K562 (cell line): Measurements from ENCODE around the gene NYAP1. TPM values are rescaled to one million over a fixed set of nuclear protein-coding genes. Genes with fewer than 3 reads are reported as not detected.
A peak's percentile ranks its signal among the peaks of the same experiment; 100 is the strongest.

Experiments used
- ATAC-seq: fragments of 200-7000 bp; cut with Tn5 transposase; 3 replicates; pipeline ENCODE4 v1.9.1; 2020; ENCODE audit warnings: moderate library complexity
- BruUV-seq: library from RNA; stranded (reverse); fragments of 400-500 nt; replicated peaks from 2 replicates; lab custom pipeline; 2021; lab: Mats Ljungman, UMichigan
- CTCF ChIA-PET: fragments of 300-600 bp; formaldehyde crosslinking; extraction: SDS; loops from one replicate; lab custom pipeline; 2021; ENCODE audit warnings: low intra/inter-chr PET ratio; lab: Yijun Ruan, JAX
- POLR2A ChIA-PET: fragments of 300-600, 350-650 bp; sonication (Branson Sonifier 250); formaldehyde crosslinking; extraction: SDS; loops from one replicate; lab custom pipeline; 2021; ENCODE audit warnings: antibody characterized with exemption, inconsistent platforms; lab: Yijun Ruan, JAX
- DNase-seq, 4 experiments: peaks; one replicate each; pipeline versions ENCODE4 v3.0.0 to v3.0.0-alpha.2; 2011 to 2018; ENCODE audit warnings: low spot score in 3 of 4, mixed read lengths in 3 of 4; ENCODE audit errors: extremely low read depth in 1 of 4
- FAIRE-seq: peaks from 2 replicates; lab custom pipeline; 2011; peaks lifted over from hg19 to GRCh38; lab: Jason Lieb, UNC
- H2AFZ ChIP-seq: 2 replicates; pipeline ENCODE4 v1.6.0; 2011; ENCODE audit warnings: low read depth, low read length, control low read depth, inconsistent platforms
- H3K27ac ChIP-seq: fragments of 200-600 bp; 3 replicates; pipeline ENCODE4 v1.8.0; 2011; ENCODE audit warnings: low read depth, mild to moderate bottlenecking, control low read depth, inconsistent platforms, low read length, moderate library complexity, mixed read lengths; ENCODE audit errors: extremely low read depth
- H3K27me3 ChIP-seq, 2 experiments: fragments of 300-600 bp in 1 of 2; 2 replicates in 1 of 2; 3 replicates in 1 of 2; pipeline versions ENCODE4 v1.6.0 to v1.8.0; 2011; ENCODE audit warnings: inconsistent platforms in 2 of 2, low read length in 2 of 2, mild to moderate bottlenecking in 1 of 2, mixed read lengths in 1 of 2, moderate library complexity in 1 of 2; ENCODE audit not compliant: control insufficient read depth in 2 of 2, insufficient read depth in 2 of 2
- H3K36me3 ChIP-seq: fragments of 300-600 bp; 3 replicates; pipeline ENCODE4 v1.8.0; 2011; ENCODE audit warnings: mild to moderate bottlenecking, low read length, inconsistent platforms; ENCODE audit not compliant: control insufficient read depth, insufficient read depth
- H3K4me1 ChIP-seq, 2 experiments: fragments of 200-600 bp in 1 of 2; replicated peaks in 1 of 2; 2 replicates in 1 of 2; 3 replicates in 1 of 2; pipeline versions ENCODE4 v1.5.1 to v1.8.0; 2011; ENCODE audit warnings: inconsistent platforms in 2 of 2, low read length in 2 of 2, mild to moderate bottlenecking in 1 of 2, mixed read lengths in 1 of 2, moderate library complexity in 1 of 2; ENCODE audit not compliant: control insufficient read depth in 2 of 2, insufficient read depth in 2 of 2
- H3K4me2 ChIP-seq: 2 replicates; pipeline ENCODE4 v1.6.1; 2011; ENCODE audit warnings: low read length, control low read depth, inconsistent platforms, mixed read lengths; ENCODE audit not compliant: insufficient read depth
- H3K4me3 ChIP-seq: fragments of 200-600 bp; sonication (generic), shearing (Covaris generic); 2 replicates; pipeline ENCODE4 v1.5.1; 2016; ENCODE audit warnings: control low read depth, inconsistent platforms
- H3K79me2 ChIP-seq: fragments of 200-600 bp; 3 replicates; pipeline ENCODE4 v1.8.0; 2011; ENCODE audit warnings: low read length, inconsistent platforms; ENCODE audit not compliant: control insufficient read depth, insufficient read depth
- H3K9ac ChIP-seq, 2 experiments: 2 replicates each; pipeline versions ENCODE4 v1.6.0 to v1.6.1; 2011; ENCODE audit warnings: low read depth in 2 of 2, low read length in 2 of 2, control low read depth in 1 of 2, inconsistent platforms in 1 of 2, mild to moderate bottlenecking in 1 of 2, mixed read lengths in 1 of 2; ENCODE audit not compliant: insufficient read depth in 1 of 2
- H3K9me1 ChIP-seq: one replicate; pipeline ENCODE4 v1.6.0; 2011; ENCODE audit warnings: inconsistent platforms, mild to moderate bottlenecking, low read length, moderate library complexity; ENCODE audit not compliant: control insufficient read depth, insufficient read depth
- H3K9me3 ChIP-seq: replicated peaks from 2 replicates; pipeline ENCODE4 v1.5.1; 2011; ENCODE audit warnings: low read depth, low read length, inconsistent platforms; ENCODE audit not compliant: control insufficient read depth, insufficient read depth
- H4K20me1 ChIP-seq: replicated peaks from 2 replicates; pipeline ENCODE4 v1.6.1; 2011; ENCODE audit warnings: low read length, inconsistent platforms, mixed read lengths; ENCODE audit not compliant: control insufficient read depth, insufficient read depth
- ELF2 ChIP-seq: fragments of 250-450 bp; sonication (Bioruptor Pico); IDR thresholded peaks from 2 replicates; pipeline ENCODE4 v1.5.0; 2021; ENCODE audit warnings: mild to moderate bottlenecking
- ETS2 ChIP-seq: IDR thresholded peaks from 2 replicates; pipeline ENCODE4 v1.6.1; 2016; ENCODE audit warnings: borderline replicate concordance, missing genetic modification characterization, mild to moderate bottlenecking, moderate library complexity, missing compliant biosample characterization; ENCODE audit not compliant: poor library complexity, severe bottlenecking
- FOXA3 ChIP-seq, 2 experiments: fragments of 450-650 bp in 1 of 2; sonication (generic) in 1 of 2; formaldehyde crosslinking; IDR thresholded peaks in 1 of 2; conservative IDR thresholded peaks in 1 of 2; 2 replicates each; pipeline versions ENCODE4 v1.4.0 to v1.8.0; 2020 to 2022; ENCODE audit warnings: mild to moderate bottlenecking in 2 of 2, missing genetic modification reagents in 1 of 2
- MECOM ChIP-seq: fragments of 250-450 bp; sonication (Bioruptor Pico); IDR thresholded peaks from 2 replicates; pipeline ENCODE4 v1.8.0; 2022; ENCODE audit warnings: inconsistent platforms
- NCOA6 ChIP-seq: fragments of 450-650 bp; IDR thresholded peaks from 2 replicates; pipeline ENCODE4 v1.6.1; 2017; ENCODE audit warnings: mild to moderate bottlenecking
- NCOR1 ChIP-seq: fragments of 450-650 bp; IDR thresholded peaks from 2 replicates; pipeline ENCODE4 v1.6.1; 2016; ENCODE audit warnings: mild to moderate bottlenecking, moderate library complexity
- RBBP5 ChIP-seq: fragments of 200-600 bp; sonication (generic); IDR thresholded peaks from 2 replicates; pipeline ENCODE4 v1.6.1; 2012; ENCODE audit warnings: borderline replicate concordance, mild to moderate bottlenecking, low read length, control low read depth, inconsistent platforms; ENCODE audit not compliant: insufficient read depth, poor library complexity, severe bottlenecking
- THRAP3 ChIP-seq: fragments of 450-650 bp; IDR thresholded peaks from 2 replicates; pipeline ENCODE4 v1.6.1; 2016; ENCODE audit warnings: mild to moderate bottlenecking, inconsistent platforms, borderline replicate concordance
- ZBTB7A ChIP-seq: IDR thresholded peaks from 2 replicates; pipeline ENCODE4 v1.6.1; 2011; ENCODE audit warnings: low read depth, mild to moderate bottlenecking, low read length, moderate library complexity, borderline replicate concordance; ENCODE audit not compliant: control insufficient read depth
- ZKSCAN8 ChIP-seq: fragments of 200-800 bp; sonication (Bioruptor generic); IDR thresholded peaks from 2 replicates; pipeline ENCODE4 v1.6.1; 2016; ENCODE audit warnings: missing genetic modification characterization, missing compliant biosample characterization
- ZNF133 ChIP-seq: fragments of 250-450 bp; sonication (Bioruptor Pico); IDR thresholded peaks from 2 replicates; pipeline ENCODE4 v1.4.0; 2020; ENCODE audit warnings: mild to moderate bottlenecking
- ZNF311 ChIP-seq: fragments of 250-450 bp; sonication (Bioruptor Pico); IDR thresholded peaks from 2 replicates; pipeline ENCODE4 v1.4.0; 2020; ENCODE audit warnings: mild to moderate bottlenecking, moderate library complexity
- WGBS: fragments of 100-300 bp; shearing (Covaris generic); methylation state at CpG from one replicate; pipeline ENCODE4 v1.1.6; 2016; ENCODE audit warnings: low coverage, mixed read lengths; ENCODE audit not compliant: insufficient coverage; ENCODE audit errors: missing lambda C conversion rate; 5-methylcytosine and 5-hydroxymethylcytosine counted together
- in situ Hi-C: fragments of 300-500 bp; cut with MboI; formaldehyde crosslinking; loops from 4 replicates; pipeline ENCODE4 v1.15.0; 2018; ENCODE audit warnings: inconsistent platforms, mixed read lengths
- intact Hi-C: fragments of 100-400 bp; cut with micrococcal nuclease; formaldehyde crosslinking; loops from 2 replicates; pipeline ENCODE4 v1.14.2; 2022
- polyA plus RNA-seq, 8 experiments: library from polyadenylated mRNA; depleted of rRNA in 4 of 8; stranded (reverse) in 5 of 8; unstranded in 3 of 8; fragments of >200 nt; fragmentation: Nextera tagmentation in 2 of 8; fragmentation: Illumina TruSeq in 1 of 8; extraction: Ambion mirVana in 2 of 8; extraction: Trizol in 1 of 8; gene quantifications; 2 replicates each; pipeline versions ENCODE4 v1.2.1 to v1.2.3, GENCODE V29; 2011 to 2014; ENCODE audit warnings: inconsistent platforms in 1 of 8, missing spikeins in 1 of 8
- total RNA-seq, 7 experiments: library from RNA; depleted of rRNA in 6 of 7; stranded (reverse); fragments of >200 nt in 6 of 7; fragmentation: Illumina TruSeq in 2 of 7; extraction: Trizol in 2 of 7; gene quantifications; 2 replicates each; pipeline versions ENCODE4 v1.2.1 to v1.2.3, GENCODE V29; 2011 to 2021; ENCODE audit warnings: low replicate concordance in 1 of 7

The NYAP1 gene
- total and polyA plus RNA-seq, 9 of the 15 experiments (the other 6 are each of a cell fraction or from before 2014, with no cell fraction given) = 0.11 to 0.88 (median 0.22) TPM; not detected in 2

DNA sequence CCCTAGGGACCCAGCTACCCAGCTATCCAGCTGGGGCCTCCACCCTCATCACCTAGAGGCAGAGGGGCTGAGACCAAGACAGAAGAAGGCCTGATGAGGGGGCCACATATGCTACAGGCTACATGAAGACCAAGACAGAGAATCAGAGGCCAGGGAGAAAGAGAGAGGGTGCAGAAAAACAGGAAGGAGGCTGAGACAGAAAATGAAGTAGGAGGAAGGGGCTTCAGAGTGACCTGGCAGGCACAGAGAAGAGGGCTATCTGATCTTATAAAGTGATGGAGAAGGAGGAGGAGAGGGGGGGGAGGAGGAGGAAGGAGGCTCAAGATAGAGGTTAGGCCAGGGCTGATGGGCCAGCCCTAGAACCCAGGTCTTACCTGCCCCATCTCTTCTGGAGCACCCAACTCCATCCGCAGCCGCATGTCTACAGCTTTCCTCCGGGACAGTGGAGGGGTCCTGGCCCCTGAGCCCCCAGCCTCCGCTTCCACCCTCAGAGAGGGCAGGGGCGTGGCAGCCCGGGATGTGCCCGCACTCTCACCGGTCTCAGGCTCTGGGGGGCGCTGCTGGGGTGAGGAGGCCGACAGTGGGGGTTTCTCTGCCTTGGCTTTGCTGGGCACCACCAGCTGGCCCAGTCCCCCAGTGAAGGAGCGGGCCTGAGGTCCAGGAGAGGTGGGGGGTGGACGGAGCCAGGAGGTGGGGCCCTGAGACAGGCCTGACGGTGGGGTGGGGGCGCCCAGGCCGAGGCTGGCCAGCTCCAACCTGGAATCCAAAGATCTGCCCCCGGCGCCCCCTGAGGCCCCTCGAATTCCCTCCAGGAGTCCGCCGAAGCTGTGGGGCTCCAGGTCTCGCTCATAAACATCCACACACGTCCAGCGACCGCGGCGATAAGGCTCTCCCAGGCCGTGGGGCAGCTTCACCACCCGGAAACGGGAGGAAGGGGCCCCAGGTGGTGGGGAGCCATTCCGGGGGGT lies 6.5 kb upstream of the NYAP1 start (continued):
- no peak for TF ChIP-seq ZNF133
- TF ChIP-seq MECOM (CRISPR knock-in tag) = no peak
- TF ChIP-seq RBBP5 = peak; percentile 1
- TF ChIP-seq FOXA3 (CRISPR knock-in tag; conservative IDR thresholded peaks at IDR 0.05 in 1 of 2, IDR thresholded peaks at IDR 0.05 in 1 of 2) = no peak
- no peak for TF ChIP-seq ZNF311 (CRISPR knock-in tag)

DNA sequence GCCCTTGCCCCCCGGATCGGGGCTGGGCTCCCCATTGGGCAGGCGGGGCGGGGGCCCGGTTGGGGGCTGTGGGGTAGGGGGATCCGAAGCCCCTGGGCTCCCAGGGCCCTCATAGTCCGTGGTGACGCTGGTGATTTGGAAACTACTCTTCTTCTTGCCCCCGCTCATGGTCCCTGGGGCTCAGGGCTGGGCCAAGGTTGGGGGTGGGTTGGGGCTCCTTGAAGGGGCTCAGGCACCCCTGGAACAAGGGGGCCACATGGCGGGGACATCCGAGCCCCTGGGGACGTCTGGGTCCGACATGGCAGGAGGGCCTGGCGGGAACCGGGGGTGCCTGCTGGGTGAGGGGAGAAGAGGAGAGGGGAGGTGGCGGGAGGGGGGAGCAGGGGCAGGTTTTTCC lies 5.9 kb upstream of the NYAP1 start:
- FAIRE-seq (no peak), DNase-seq (peak in 2 of 4 experiments; percentile 44 to 54)
- WGBS = 0% methylated on average over 7 of the region's 16 CpGs
- intact Hi-C loops (no loop called here), in situ Hi-C loops (no loop called here)
- Histone ChIP-seq H2AFZ (no peak overlapping the region), H4K20me1 (peaks cover 19% of the 10 kb centered on the region; the same call in 1 of the 2 replicates), H3K36me3 (peaks cover 41% of the 10 kb centered on the region)
- no TSS peak for BruUV-seq
- ChIA-PET POLR2A (interaction anchor here (0.6 to 1.6 kb wide), 4 partner anchors 17 to 358 kb away, joined by 3 to 10 read pairs (median 4); partner anchors contain the start of genes MEPCE and ZCWPW1), CTCF (interaction anchor here (0.7 to 1.0 kb wide), 2 partner anchors 9 kb away, joined by 3 to 4 read pairs; no protein-coding TSS in a partner anchor)
- no peak for TF ChIP-seq NCOA6
- peak; percentile 42; the same call in 1 of the 2 replicates for TF ChIP-seq ZBTB7A
- no peak for TF ChIP-seq NCOR1
- no peak for TF ChIP-seq ELF2 (CRISPR knock-in tag)
- no peak for TF ChIP-seq THRAP3
- TF ChIP-seq ETS2 = no peak
- no peak for TF ChIP-seq ZKSCAN8
- TF ChIP-seq, all 486 proteins: peak for 1
- peak overlapping the region; percentile 82 for H3K27ac ChIP-seq
- peak overlapping the region; percentile 86 for H3K4me2 ChIP-seq
- ATAC-seq = peak; percentile 2
- H3K9me3 ChIP-seq = no peaks in the 10 kb centered on the region
- peaks cover 55% of the 10 kb centered on the region for H3K79me2 ChIP-seq
- H3K9me1 ChIP-seq = peaks cover 4% of the 10 kb centered on the region
- peak overlapping the region; percentile 76 to 94 for H3K9ac ChIP-seq
- H3K4me1 ChIP-seq = peaks cover 42 to 77% of the 10 kb centered on the region in 2 experiments
- H3K4me3 ChIP-seq = peak overlapping the region; percentile 86
- H3K27me3 ChIP-seq = no peaks in the 10 kb centered on the region
